ENCODE results near the gene CRACR2B. TPM values are rescaled to one million over a fixed set of nuclear protein-coding genes. Genes with fewer than 3 reads are reported as not detected.

Gene CRACR2B
- total and polyA plus RNA-seq, 2 donors from 2014 or later, result 16.5 to 22.6 TPM

DNA sequence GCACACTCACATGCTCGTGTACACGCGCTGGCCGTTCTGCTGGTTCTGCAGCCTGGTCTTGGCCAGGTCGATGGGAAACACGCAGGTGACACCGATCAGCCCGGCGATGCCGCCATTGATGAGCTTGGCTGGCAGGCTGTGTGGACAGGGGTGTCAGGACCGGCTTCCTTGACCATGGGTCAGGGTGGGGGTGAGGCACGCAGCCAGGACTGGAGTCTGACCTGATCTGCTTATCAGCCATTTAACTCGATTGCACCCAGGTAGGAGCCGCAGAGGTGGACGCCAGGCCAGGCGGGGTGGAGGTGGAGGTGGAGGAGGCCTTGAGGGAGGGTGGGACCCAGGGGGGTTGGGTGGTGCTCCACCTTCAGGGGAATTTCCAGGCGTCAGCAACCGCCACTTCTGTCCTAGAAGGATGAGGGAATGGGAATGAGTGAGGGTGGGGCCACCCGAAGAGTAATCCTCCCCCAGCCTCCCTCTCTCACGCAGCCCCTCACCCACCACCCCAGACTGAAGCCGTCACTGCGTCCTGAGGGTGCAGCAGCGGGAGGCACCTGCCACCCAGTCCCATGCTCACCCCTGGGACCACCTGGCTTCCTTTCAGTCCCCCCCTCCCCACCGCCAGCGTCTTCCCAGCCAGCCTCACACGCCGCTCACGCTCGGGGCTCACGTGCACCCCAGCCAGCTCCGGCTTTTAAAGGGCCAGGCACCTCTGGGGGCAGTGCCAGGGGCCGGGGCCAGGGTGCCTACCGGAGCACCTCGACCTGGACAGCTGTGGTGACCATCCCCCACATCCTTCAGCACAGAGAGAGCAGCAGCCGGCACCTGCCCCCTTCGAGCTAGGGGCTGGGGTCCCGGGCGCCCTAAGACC is 32.7 kb upstream of the CRACR2B start:
- Histone ChIP-seq H3K27ac (ENCODE audit: low read depth in 2 of 2, low read length in 2 of 2) (no peak overlapping the region), H3K4me1 (ENCODE audit: control insufficient read depth in 2 of 3, insufficient read depth in 2 of 3, low read depth in 1 of 3, low read length in 3 of 3) (peaks cover 0 to 22% (median 8%) of the 10 kb centered on the region in 3 donors), H3K4me3 (ENCODE audit: low read length in 3 of 3) (peak overlapping the region in 1 of 3 donors; percentile 79), H3K36me3 (ENCODE audit: control insufficient read depth in 2 of 3, insufficient read depth in 3 of 3, low read length in 3 of 3) (no peaks in the 10 kb centered on the region), H3K9me3 (ENCODE audit: control insufficient read depth in 2 of 3, insufficient read depth in 1 of 3, low read length in 3 of 3) (no peaks in the 10 kb centered on the region), H3K27me3 (ENCODE audit: control insufficient read depth, insufficient read depth, low read length) (no peaks in the 10 kb centered on the region), H3K9ac (ENCODE audit: low read length in 3 of 3) (no peak overlapping the region)
- intact Hi-C loops (cut with DNase I), result no loop called here
- no peak for FAIRE-seq
- no peak for DNase-seq
- no peak for TF ChIP-seq CTCF (IDR thresholded peaks at IDR 0.05; ENCODE audit: borderline replicate concordance, extremely low read depth, insufficient read depth)

DNA sequence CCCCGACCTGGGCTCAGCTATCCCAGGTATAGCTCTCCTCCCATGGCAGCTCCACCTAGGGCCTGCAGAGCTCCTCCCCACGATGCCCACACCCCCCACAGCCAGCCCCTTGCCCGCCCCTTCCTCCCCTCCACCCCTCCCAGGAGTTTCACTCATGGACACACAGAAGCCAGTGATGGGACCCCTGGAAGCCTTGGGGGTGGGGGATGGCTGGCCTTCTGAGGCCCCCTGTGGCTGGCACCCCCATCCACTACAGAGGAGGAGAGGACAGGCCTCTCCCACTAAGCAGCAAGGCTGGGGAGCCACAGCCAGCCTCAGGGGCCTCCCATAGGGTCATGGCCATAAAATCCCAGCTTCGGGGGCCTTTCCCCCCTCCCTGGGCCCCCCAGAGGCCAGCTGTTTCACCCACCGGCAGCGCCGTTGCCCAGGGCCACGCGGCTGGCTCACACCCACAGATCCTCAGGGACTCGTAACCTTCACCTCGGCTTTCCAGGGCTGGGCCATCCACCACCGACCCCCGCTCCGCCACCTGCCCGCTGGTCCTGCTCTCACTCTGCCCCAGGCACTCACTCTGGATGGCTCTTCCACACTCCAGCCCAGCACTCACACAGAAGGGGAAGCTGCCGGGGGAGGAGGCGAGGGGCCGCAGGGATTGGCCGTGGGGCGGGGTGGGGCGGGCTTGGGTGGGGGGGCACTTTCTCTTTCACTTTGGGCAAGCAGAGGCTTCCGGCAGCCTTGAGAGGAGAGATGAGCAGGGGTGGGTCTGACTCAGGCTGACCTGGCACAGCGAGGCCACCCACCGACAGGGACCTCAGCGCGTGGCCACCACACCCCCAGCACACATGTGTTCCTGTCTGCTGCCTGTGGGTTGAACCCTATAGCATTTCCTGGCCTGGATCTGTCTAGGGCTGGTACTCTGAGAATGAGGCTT is 31.8 kb upstream of the CRACR2B start:
- DNase-seq (peak; percentile 72 to 93 (median 90)), FAIRE-seq (no peak)
- TF ChIP-seq CTCF (IDR thresholded peaks at IDR 0.05; ENCODE audit: borderline replicate concordance, extremely low read depth, insufficient read depth), result no peak
- peak overlapping the region in 2 of 3 donors; percentile 70 to 85 for H3K9ac ChIP-seq (ENCODE audit: low read length in 3 of 3)
- H3K27me3 ChIP-seq (ENCODE audit: control insufficient read depth, insufficient read depth, low read length), result no peaks in the 10 kb centered on the region
- intact Hi-C loops (cut with DNase I), result no loop called here
- peak overlapping the region; percentile 58 to 79 (median 68) for H3K4me3 ChIP-seq (ENCODE audit: low read length in 3 of 3)
- peak overlapping the region; percentile 80 to 83 for H3K27ac ChIP-seq (ENCODE audit: low read depth in 2 of 2, low read length in 2 of 2)
- no peaks in the 10 kb centered on the region for H3K36me3 ChIP-seq (ENCODE audit: control insufficient read depth in 2 of 3, insufficient read depth in 3 of 3, low read length in 3 of 3)
- peaks cover 0 to 22% (median 8%) of the 10 kb centered on the region in 3 donors for H3K4me1 ChIP-seq (ENCODE audit: control insufficient read depth in 2 of 3, insufficient read depth in 2 of 3, low read depth in 1 of 3, low read length in 3 of 3)
- no peaks in the 10 kb centered on the region for H3K9me3 ChIP-seq (ENCODE audit: control insufficient read depth in 2 of 3, insufficient read depth in 1 of 3, low read length in 3 of 3)

- Histone ChIP-seq H3K9me3 (ENCODE audit: control insufficient read depth in 2 of 3, insufficient read depth in 1 of 3, low read length in 3 of 3) (no peaks in the 10 kb centered on the region), H3K9ac (ENCODE audit: low read length in 3 of 3) (peak overlapping the region in 2 of 3 donors; percentile 70 to 85), H3K36me3 (ENCODE audit: control insufficient read depth in 2 of 3, insufficient read depth in 3 of 3, low read length in 3 of 3) (no peaks in the 10 kb centered on the region), H3K27me3 (ENCODE audit: control insufficient read depth, insufficient read depth, low read length) (no peaks in the 10 kb centered on the region), H3K4me1 (ENCODE audit: control insufficient read depth in 2 of 3, insufficient read depth in 2 of 3, low read depth in 1 of 3, low read length in 3 of 3) (peaks cover 0 to 22% (median 8%) of the 10 kb centered on the region in 3 donors), H3K27ac (ENCODE audit: low read depth in 2 of 2, low read length in 2 of 2) (peak overlapping the region; percentile 29 to 80), H3K4me3 (ENCODE audit: low read length in 3 of 3) (peak overlapping the region; percentile 58 to 79 (median 73))
- DNase-seq (peak in 1 of 5 donors; percentile 81), FAIRE-seq (no peak)
- no peak for TF ChIP-seq CTCF (IDR thresholded peaks at IDR 0.05; ENCODE audit: borderline replicate concordance, extremely low read depth, insufficient read depth)
- intact Hi-C loops (cut with DNase I), result no loop called here
Measured at GRCh38 chr11:796565-797295, 31.0 kb upstream of the CRACR2B start.

Data from kidney (tissue), 14 donors.